ENCODE data around the gene MAP3K2. TPM values are rescaled to one million over a fixed set of nuclear protein-coding genes. Genes with fewer than 3 reads are reported as not detected.
"Not testable (repeated sequence)": the region's sequence is repeated elsewhere in the genome, so short reads cannot be mapped to it uniquely, and the experiment has no call there.

MAP3K2 gene
- total RNA-seq, 2 donors from 2014 or later: 29.3 to 31.2 TPM

- no peak for DNase-seq
- ATAC-seq: no peak
- intact Hi-C loops (cut with DNase I): no loop called here
Measured at GRCh38 chr2:127360242-127360641, 27.5 kb downstream of the MAP3K2 start.

- ATAC-seq (no peak), DNase-seq (no peak)
- intact Hi-C loops (cut with DNase I): no loop called here
Measured at GRCh38 chr2:127359520-127359919, 28.3 kb downstream of the MAP3K2 start.

GRCh38 chr2:127358971-127359370 is 28.8 kb downstream of the MAP3K2 start:
- intact Hi-C loops (cut with DNase I): no loop called here

GRCh38 chr2:127358044-127358443 is 29.7 kb downstream of the MAP3K2 start:
- no peak for DNase-seq
- ATAC-seq: no peak
- intact Hi-C loops (cut with DNase I): no loop called here

More at GRCh38 chr2:127358971-127359370, 28.8 kb downstream of the MAP3K2 start:
- DNase-seq (no peak), ATAC-seq (no peak)

GRCh38 chr2:127357591-127357990 is 30.2 kb downstream of the MAP3K2 start:
- intact Hi-C loops (cut with DNase I): no loop called here
- ATAC-seq (no peak), DNase-seq (no peak)

- ATAC-seq (no peak), DNase-seq (no peak)
- intact Hi-C loops (cut with DNase I): no loop called here
Measured at GRCh38 chr2:127356531-127356930, 31.2 kb downstream of the MAP3K2 start.

- DNase-seq (no peak), ATAC-seq (no peak)
- intact Hi-C loops (cut with DNase I): no loop called here
Measured at GRCh38 chr2:127355407-127356008, 32.3 kb downstream of the MAP3K2 start.

GRCh38 chr2:127353873-127354676 is 33.7 kb downstream of the MAP3K2 start:
- intact Hi-C loops (cut with DNase I); ATAC-seq; DNase-seq: not testable (repeated sequence)

GRCh38 chr2:127353223-127353622 is 34.6 kb downstream of the MAP3K2 start:
- intact Hi-C loops (cut with DNase I): not testable (repeated sequence)

GRCh38 chr2:127351603-127352002 is 36.2 kb downstream of the MAP3K2 start:
- intact Hi-C loops (cut with DNase I): no loop called here
- ATAC-seq: no peak

More at GRCh38 chr2:127353223-127353622, 34.6 kb downstream of the MAP3K2 start:
- ATAC-seq: not testable (repeated sequence)
- peak; percentile 30 for DNase-seq

GRCh38 chr2:127348426-127349000 is 39.3 kb downstream of the MAP3K2 start:
- ATAC-seq: peak in 1 of 2 donors; percentile 68
- intact Hi-C loops (cut with DNase I): loop anchor here in 1 of 2 donors (5.0 kb wide), 1 partner anchor 69 kb away; the partner anchor contains the start of gene PROC
- DNase-seq: no peak

More at GRCh38 chr2:127351603-127352002, 36.2 kb downstream of the MAP3K2 start:
- DNase-seq: no peak

- ATAC-seq (no peak), DNase-seq (no peak)
- intact Hi-C loops (cut with DNase I): loop anchor here in 1 of 2 donors (5.0 kb wide), 1 partner anchor 69 kb away; the partner anchor contains the start of gene PROC
Measured at GRCh38 chr2:127347734-127348392, 39.9 kb downstream of the MAP3K2 start.

GRCh38 chr2:127347015-127347414 is 40.8 kb downstream of the MAP3K2 start:
- ATAC-seq (no peak), DNase-seq (no peak)
- intact Hi-C loops (cut with DNase I): loop anchor here in 1 of 2 donors (5.0 kb wide), 1 partner anchor 70 kb away; the partner anchor contains the start of gene PROC

- intact Hi-C loops (cut with DNase I): no loop called here
- DNase-seq: no peak
- no peak for ATAC-seq
Measured at GRCh38 chr2:127343277-127343676, 44.5 kb downstream of the MAP3K2 start.

- no peak for DNase-seq
- intact Hi-C loops (cut with DNase I): no loop called here
- ATAC-seq: no peak
Measured at GRCh38 chr2:127342101-127342500, 45.7 kb downstream of the MAP3K2 start.

- ATAC-seq (no peak), DNase-seq (no peak)
- intact Hi-C loops (cut with DNase I): no loop called here
Measured at GRCh38 chr2:127332335-127332734, 55.4 kb downstream of the MAP3K2 start.

GRCh38 chr2:127330753-127331152 is 57.0 kb downstream of the MAP3K2 start:
- DNase-seq (no peak), ATAC-seq (no peak)
- intact Hi-C loops (cut with DNase I): no loop called here

- DNase-seq (no peak), ATAC-seq (peak in 1 of 2 donors; percentile 75)
- intact Hi-C loops (cut with DNase I): loop anchor here in 1 of 2 donors (10.0 kb wide), 1 partner anchor 148 kb away; no protein-coding TSS in a partner anchor
Measured at GRCh38 chr2:127326289-127326945, 61.4 kb downstream of the MAP3K2 start.

GRCh38 chr2:127324635-127325034 is 63.1 kb downstream of the MAP3K2 start:
- intact Hi-C loops (cut with DNase I): loop anchor here (2.0 to 10.0 kb wide), 2 partner anchors 150 to 154 kb away; no protein-coding TSS in a partner anchor
- DNase-seq (no peak), ATAC-seq (peak in 1 of 2 donors; percentile 63)

Measured in left cardiac atrium (tissue), 4 donors.